Measurements from ENCODE around the gene LIN28A.

The LIN28A gene

DNA sequence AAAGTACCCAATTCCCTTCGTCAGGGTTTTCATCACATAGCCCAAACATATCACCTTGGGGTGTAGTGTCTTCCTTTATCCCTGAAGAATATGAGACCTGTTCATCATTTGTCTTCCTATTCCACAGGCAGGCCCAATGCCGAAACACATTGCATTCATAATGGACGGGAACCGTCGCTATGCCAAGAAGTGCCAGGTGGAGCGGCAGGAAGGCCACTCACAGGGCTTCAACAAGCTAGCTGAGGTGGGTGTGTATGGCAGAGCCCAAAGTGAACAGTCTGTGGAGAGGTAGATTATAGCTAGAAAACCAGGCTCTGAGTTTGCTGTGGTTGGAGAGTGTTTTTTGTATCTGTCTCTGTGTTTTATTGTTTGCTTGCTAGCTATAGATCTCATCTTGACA is 27.4 kb downstream of the LIN28A start:
- no peak for DNase-seq

DNA sequence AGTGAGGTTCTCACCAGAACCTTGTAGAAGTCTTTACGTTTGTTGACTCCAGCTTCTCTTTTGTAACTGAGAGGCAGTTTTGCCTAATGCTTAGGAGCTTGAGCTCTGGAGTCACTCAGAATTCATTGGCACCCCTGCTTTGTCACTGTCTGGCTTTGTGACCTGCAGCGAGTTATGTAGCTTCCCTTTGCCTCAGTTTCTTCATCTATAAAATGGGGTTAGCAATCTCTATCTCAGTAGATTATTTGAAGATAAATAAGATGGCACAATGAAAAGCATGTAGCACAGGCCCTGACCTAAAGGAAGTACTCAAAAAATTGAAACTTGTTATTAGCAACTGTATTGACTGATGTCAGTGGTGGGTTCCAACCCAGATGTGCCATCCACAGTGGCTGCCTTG is 29.6 kb downstream of the LIN28A start:
- no peak for DNase-seq

DNA sequence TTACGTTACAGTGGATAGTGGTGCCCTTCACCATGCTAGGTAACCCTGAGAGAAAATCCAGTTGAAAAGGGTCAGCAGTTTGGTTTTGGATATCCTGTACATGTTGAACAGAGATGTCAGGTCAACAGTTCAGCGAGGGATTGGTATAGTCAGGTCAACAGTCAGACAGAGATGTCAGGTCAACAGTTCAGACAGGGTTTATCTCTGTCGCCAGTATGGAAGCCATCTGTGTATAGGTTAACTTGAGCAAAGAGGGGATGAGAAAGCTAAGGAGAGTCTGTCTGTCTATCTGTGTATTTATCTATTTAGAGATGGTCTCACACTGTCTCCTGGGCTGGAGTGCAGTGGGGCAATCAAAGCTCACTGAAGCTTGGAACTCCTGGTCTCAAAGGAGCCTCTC is 39.3 kb downstream of the LIN28A start:
- DNase-seq: no peak

DNA sequence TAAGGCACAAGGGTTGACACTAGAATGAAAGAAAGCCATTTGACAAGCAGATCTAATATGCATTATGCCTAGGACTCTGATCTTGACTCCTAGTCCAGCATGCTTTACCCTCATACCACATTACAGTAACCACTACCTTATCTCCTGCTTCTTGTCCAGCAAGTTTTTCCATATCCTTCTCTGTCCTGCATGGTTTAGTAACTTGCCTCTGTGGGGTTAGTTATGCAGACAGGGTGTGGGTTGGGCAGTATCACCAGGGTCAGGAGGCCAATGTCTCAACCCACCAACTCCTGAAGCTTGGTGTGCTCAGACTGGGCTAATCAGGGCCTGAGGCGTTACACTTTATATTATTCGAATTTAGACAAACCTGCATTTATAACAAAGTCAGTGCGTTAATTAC is 40.3 kb downstream of the LIN28A start:
- no peak for DNase-seq

DNA sequence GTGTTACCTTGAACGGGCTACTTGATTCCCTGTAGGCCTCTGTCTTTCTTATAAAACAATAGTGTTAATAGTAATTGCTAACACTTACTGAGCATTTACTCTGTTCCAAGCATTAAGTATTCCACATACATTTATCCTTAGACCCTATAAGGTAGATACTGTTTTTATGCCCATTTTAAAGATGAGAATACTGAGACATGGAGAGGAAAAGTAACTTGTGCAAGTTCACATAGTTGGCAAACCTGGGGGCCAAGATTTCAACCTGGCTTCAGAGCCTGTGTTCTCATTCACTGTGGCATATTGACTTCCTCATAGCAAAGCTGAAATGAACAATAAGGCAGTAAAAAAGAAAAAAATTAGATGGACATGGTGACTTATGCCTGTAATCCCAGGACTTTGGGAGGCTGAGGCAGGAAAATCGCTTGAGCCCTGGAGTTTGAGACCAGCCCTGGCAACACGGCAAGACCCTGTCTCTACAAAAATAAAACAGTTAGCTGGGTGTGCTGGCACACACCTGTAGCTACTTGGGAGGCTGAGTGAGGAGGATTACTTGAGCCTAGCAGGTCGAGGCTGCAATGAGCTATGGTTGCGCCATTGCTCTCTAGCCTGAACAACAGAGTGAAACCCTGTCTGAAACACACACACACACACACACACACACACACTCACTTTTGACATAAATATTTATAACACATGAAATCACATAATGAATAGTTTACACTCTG is 42.0 kb downstream of the LIN28A start:
- no peak for DNase-seq

DNA sequence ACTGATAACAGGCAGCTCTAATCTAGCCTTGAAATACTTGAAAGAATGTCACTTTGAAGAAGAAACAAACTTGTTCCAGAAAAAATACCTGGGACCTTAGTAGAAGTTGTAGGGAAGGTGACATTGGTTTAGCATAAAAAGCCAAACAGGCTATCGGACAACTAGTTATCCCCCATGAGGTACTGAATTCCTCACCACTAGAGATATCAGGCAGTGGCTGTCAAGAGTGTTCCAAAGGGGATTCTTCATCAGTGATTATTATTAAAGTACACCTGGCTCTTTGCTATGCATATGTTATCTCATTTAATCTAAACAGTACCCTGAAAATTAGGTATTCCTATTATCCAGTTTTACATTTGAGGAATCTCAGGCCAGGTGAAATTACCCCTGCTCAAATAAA is 48.5 kb downstream of the LIN28A start:
- DNase-seq: no peak

DNA sequence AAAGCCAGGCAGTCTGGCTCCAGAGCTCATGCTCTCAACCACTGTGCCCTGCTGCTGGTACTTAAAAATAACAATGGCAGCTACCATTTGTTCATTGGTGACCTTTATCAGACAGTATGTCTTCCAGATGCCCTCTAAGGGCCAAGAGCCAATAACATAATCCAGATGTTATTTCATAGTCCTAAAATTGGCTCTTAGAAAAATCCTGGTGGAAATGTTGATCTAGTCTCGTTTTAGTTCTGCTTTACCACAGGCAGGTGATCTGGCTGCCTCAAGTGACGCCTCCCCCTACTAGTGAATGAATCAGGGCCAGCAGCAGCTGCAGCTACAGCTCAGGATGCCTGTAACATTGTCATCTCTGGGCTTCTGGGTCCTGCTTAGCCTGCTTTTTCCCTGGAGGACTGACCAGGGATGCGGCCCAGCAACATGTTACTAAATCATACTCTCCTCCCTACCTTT is 49.0 kb downstream of the LIN28A start:
- no peak for DNase-seq

DNA sequence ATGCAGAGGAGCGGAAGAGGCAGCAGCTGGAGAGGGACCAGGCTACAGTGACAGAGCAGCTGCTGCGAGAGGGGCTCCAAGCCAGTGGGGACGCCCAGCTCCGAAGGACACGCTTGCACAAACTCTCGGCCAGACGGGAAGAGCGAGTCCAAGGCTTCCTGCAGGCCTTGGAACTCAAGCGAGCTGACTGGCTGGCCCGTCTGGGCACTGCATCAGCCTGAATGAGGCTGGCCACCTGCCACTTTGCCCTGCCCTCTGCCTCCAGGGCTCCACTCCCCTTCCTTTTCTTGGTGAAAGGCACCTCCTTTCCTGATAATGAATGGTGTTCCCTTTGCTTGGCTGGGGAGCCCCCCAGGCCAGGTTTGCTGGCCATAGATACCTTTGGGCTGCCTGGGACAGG is 58.3 kb downstream of the LIN28A start:
- DNase-seq: no peak

DNA sequence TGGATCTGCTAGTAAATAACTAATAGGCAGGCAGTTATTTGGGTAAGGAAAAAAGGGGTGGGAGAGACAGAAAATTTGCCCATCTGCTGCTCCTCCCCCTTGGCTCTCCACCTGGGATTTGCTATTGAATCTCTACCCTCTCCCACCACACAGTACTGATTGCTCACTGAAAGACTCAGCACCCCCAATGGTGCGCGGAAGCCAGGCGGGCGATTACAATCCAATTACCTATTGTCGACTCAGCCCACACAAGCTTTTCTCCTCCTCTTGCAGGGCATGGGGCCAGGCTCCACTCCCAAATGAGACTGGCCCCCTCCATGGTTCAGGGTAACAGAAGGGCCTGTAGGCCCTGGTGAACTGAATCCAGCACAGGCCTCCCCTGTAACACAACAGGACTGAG is 58.9 kb downstream of the LIN28A start:
- DNase-seq: peak; percentile 25 to 35

DNA sequence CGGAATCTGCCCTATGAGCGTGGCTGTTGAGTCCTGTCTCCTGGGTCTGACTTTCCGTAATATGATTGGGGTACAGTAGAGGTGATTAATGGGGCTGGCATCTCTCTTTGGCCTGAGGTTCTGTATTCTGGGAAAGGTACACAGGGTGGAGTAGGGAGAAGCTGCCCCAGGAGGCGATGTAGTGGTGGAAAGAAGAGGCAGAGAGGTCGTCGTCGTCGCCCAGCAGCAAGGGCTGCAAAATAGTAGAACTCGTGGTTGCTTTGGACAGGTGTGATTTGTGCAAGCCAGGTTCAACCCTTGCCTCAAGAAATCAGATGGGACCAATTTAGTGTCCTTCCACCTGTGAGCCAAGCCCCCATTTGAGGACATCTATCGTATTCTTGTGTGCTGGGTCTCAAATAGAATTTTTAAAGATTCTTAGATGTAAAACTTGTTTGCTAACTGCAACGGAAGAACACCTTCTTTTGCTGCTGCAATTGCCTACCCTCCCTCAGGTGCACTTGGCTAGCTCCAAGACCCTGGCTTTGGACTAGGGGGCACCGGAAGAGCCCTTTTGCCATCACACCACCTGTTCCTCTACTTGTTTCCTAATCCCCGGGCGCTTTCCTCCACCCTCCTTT is 60.4 kb downstream of the LIN28A start:
- DNase-seq: no peak

DNA sequence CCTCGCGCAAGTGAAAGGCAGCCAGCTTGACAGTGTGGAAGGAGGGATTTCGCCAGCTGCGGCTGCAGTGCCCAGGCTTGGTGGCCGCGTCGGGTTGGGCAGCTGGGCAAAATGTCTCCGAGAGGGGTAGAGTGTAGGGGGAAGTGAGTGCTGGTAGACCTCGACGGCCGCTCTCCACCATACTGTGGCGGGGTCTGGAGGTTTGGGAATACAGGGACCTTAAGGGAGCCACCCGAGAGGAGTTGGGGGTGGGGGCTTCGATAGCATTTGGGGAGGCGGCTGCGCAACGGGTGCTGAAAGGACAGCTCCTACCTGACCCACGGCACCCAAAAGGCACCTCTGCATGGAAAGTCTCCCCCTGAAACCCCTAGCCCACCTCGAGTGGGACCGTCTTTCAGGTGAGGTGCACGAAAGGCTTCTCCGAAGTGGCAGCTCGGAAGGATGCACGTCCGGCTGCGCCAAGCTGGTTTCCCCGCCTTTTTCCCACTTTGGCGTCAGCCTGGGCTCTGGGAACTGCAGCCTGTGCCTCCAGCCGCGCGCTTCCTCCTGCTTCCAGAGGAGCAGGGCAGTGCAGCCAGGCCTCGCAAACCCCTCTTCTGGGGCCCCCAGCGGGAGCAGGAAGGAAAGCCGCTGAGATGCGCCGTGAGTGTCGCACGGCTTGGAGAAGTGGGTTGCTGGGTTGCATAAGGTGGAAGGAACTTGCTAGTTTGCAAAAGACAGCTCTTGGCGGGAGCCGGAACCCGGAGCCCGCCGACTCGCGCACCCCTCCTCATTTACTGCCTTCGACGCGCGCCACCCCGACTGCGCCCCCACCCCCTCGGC is 61.1 kb downstream of the LIN28A start:
- peak; percentile 63 to 86 for DNase-seq

DNA sequence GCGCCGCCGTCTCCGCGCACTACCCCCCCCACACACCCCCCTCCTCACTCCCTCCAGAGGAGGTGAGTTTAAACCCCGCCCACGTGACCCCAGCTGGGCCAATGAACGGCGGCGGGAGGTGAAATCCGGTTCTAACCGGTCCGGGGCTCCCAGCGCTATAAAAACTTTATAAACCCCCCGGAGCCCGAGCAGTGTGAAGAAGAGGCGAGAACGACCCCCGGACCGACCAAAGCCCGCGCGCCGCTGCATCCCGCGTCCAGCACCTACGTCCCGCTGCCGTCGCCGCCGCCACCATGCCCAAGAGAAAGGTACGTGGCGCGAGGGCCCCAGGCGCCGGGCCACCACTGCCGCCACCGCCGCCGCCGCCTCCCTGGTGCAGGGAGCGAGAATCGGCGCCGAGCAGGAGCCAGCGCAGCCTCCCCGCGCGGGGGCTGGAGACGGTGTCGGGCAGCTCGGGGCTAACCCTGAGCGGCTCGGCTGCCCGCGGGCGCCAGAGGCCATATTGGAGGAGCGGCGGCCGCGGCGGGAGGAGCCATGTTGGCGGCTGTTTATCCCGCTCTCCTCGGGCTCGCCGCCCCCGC is 61.8 kb downstream of the LIN28A start, which contains the start of gene HMGN2:
HMGN2 (plus strand) TSS at position 121 of the 581 bp plus-strand sequence; CDS start at position 294, 173 bp downstream.
- DNase-seq: peak; percentile 90 to 94

DNA sequence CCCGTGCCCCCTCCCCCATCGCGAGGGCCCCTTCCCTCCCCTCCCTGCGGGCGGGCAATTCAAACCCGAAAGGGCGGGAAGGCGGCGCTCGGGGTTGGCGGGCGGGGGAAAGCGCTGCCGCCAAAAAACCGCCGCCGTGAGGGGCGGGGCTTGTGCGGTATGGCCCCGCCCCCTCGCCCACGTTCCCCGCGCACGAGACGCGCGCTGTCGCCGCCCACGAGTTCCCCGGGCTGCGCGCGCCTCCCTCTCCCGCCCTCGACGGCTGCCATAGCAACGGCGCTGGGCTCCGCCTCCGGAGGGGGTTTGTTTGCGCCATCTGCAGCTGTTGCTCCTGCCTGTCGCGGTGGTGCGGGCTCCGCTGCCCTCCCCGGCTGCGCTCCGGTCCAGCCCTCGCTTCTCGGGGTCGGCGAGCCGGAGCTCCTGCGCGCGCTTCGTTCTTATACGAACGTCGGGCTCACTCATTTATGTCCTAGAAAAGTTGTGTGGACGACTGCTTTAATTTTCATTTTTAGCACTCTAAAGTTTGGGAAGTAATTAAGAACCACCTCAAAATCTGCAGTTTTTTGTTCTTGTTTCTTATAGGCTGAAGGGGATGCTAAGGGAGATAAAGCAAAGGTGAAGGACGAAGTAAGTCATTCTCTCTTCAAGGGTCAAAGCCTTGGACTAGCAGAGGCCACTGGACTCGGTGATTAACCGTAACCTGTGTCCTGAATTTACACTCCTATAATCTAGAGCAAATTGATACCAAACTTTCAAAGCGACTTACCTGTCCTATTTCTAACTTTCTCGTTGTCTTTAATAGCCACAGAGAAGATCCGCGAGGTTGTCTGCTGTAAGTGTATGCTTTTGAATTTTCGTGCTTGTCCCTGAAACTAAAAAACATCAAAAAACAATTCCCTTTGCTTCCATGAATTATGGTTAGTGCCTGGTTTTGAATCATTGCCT is 62.6 kb downstream of the LIN28A start:
- peak; percentile 87 to 96 for DNase-seq

DNA sequence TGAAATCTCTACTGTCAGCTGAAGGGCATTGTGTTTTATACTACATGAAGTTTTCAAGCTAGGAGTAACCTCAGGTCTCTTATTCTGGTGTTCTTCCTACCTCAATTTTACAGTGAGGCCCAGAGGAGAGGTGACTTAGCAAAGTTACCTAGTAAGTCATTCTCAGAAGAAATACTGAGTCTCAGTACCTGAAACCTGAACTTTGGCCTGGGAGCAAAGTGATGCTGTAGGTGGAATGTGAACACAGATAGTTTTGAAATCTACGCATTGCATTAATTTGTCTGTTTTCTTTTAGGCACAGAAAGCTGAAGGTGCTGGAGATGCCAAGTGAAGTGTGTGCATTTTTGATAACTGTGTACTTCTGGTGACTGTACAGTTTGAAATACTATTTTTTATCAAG is 64.2 kb downstream of the LIN28A start:
- DNase-seq: no peak

DNA sequence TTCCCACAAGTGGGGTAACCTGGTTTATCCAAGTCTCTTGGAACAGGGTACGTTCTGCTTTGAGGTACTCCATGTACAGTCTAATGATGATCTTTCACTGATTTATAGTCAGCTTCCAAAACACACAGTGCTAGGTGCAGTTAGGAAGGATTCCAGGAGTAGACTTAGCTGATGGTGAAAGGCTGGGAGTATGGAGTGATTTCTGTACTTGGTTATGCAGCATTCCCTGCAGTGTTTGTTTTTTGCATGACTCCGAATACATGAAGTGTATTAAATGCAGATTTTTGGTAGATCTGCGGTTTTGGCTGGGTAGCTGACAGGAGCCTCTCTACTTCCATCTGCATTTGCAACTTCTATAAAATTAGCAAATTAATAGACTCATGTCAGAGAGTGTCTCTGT is 65.4 kb downstream of the LIN28A start:
- DNase-seq: no peak

DNA sequence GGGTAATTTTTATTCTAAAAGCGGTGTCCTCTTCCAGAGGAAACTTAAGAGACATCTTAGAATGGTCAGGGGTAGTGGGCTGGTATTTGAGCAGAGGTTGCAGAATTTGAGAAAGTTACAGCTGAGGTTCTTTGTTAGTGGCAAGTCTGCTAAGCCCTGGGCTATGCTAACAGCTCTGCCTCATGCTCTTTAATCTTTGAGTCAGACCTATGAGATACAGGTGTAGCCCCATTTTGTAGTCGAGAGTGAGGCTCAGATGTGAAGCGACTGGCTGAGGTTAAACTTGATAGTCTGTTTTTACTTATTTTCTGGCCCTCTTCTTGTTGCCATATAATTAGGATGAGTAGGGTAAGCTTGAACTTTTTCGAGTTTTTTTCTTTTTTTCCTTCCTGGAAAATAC is 66.3 kb downstream of the LIN28A start:
- no peak for DNase-seq

DNA sequence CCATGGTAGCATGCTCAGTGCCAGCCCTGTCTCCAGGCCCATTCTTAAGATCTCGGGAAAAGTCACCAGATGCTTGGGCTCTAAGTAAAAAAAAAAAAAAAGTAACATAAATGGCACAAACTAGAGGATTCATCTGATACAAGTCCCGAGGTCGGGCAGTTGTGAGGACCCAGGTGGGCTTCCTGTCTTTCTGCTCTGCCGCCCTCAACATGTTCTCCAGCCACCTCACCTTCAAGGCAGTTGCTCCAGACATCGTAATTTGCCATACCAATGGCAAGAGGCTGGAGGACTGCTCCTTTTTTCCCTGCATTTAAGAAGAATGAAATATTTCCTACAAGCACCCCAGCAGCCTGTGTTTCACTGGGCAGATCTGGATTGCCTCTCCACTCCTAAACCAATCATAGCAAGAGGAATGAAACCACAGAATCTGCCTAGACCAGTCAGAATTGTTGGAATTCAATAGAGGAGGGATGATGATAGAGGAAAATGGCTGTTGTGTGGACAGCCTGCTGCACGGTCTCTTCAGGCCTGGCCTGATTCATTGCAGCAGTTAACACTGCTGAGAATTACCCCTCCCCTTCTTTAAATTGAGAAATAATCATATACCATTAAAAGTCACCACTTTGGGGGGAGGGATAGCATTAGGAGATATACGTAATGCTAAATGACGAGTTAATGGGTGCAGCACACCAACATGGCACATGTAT is 67.0 kb downstream of the LIN28A start:
- DNase-seq: no peak

DNA sequence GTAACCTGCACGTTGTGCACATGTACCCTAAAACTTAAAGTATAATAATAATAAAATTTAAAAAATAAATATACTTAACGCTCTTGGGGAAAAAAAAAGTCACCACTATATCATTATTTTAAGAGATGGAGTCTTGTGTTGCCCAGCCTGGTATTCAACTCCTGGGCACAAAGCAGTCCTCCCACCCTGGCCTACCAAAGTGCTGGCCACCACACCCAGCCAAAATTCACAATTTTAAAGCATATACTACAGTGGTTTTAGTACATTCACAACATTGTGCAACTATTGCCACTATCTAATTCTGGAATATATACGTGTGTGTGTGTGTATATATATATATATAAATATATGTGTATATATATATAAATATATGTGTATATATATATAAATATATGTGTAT is 67.5 kb downstream of the LIN28A start:
- DNase-seq: no peak

DNA sequence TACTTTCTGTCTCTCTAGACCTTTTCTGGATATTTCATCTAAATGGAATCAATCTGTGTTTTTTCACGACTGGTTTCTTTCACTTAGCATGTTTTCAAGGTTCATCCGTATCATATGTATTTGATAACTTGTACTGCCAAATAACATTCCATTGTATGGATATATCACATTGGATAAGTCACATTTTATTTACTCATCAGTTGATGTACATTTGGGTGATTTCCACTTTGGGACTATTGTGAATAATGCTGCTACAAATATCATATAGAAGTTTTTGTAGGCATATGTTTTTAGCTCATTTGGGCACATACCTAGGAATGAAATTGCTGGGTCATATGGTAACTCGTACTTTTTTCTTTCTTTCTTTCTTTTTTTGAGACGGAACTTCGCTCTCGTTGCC is 68.4 kb downstream of the LIN28A start:
- DNase-seq: no peak

Data from NCI-H1930 (cell line).